Mesenchymal stem cell (in vitro differentiated cells and primary cell): ENCODE results near the gene COL8A2.

Experiments used
- DNase-seq: peaks from one replicate; pipeline ENCODE4 v3.0.0-alpha.2; 2013
- H2AFZ ChIP-seq: one replicate; pipeline ENCODE4 v1.6.1; 2013; ENCODE audit warnings: low read depth, mild to moderate bottlenecking, control low read depth, inconsistent platforms, low read length, moderate library complexity
- H2AK5ac ChIP-seq: 2 replicates; pipeline ENCODE4 v1.6.1; 2013; ENCODE audit warnings: low read length, moderate library complexity, mild to moderate bottlenecking, inconsistent platforms; ENCODE audit not compliant: severe bottlenecking
- H2BK120ac ChIP-seq: one replicate; pipeline ENCODE4 v1.6.1; 2013; ENCODE audit warnings: low read depth, mild to moderate bottlenecking, inconsistent platforms, low read length, moderate library complexity
- H2BK12ac ChIP-seq, 2 experiments: one replicate each; pipeline ENCODE4 v1.6.1; 2013; ENCODE audit warnings: inconsistent platforms in 2 of 2, low read length in 2 of 2, mild to moderate bottlenecking in 2 of 2, moderate library complexity in 2 of 2, control low read depth in 1 of 2
- H2BK15ac ChIP-seq: one replicate; pipeline ENCODE4 v1.6.1; 2013; ENCODE audit warnings: mild to moderate bottlenecking, low read depth, inconsistent platforms; ENCODE audit not compliant: poor library complexity, severe bottlenecking
- H2BK5ac ChIP-seq: 2 replicates; pipeline ENCODE4 v1.6.1; 2013; ENCODE audit warnings: low read depth, mild to moderate bottlenecking, low read length, control low read depth, inconsistent platforms; ENCODE audit not compliant: poor library complexity, severe bottlenecking
- H3K14ac ChIP-seq, 2 experiments: one replicate each; pipeline ENCODE4 v1.6.1; 2013; ENCODE audit warnings: inconsistent platforms in 2 of 2, low read length in 2 of 2, control low read depth in 1 of 2, mild to moderate bottlenecking in 1 of 2, moderate library complexity in 1 of 2
- H3K18ac ChIP-seq, 2 experiments: one replicate each; pipeline ENCODE4 v1.6.1; 2013; ENCODE audit warnings: inconsistent platforms in 2 of 2, low read length in 2 of 2, control low read depth in 1 of 2, low read depth in 1 of 2, mild to moderate bottlenecking in 1 of 2
- H3K23ac ChIP-seq, 2 experiments: one replicate each; pipeline ENCODE4 v1.6.1; 2013; ENCODE audit warnings: inconsistent platforms in 2 of 2, low read length in 2 of 2, mild to moderate bottlenecking in 2 of 2, moderate library complexity in 2 of 2, control low read depth in 1 of 2
- H3K27ac ChIP-seq: 2 replicates; pipeline ENCODE4 v1.5.1; 2013; ENCODE audit warnings: mild to moderate bottlenecking, moderate library complexity, low read length, control low read depth, inconsistent platforms; ENCODE audit not compliant: poor library complexity, severe bottlenecking
- H3K27me3 ChIP-seq, 2 experiments: 2 replicates each; pipeline versions ENCODE4 v1.6.1 to v1.7.0; 2013; ENCODE audit warnings: low read length in 2 of 2, mild to moderate bottlenecking in 2 of 2, moderate library complexity in 2 of 2, control low read depth in 1 of 2, inconsistent platforms in 1 of 2; ENCODE audit not compliant: control insufficient read depth in 1 of 2, insufficient read depth in 1 of 2
- H3K36me3 ChIP-seq, 2 experiments: 2 replicates each; pipeline versions ENCODE4 v1.6.1 to v1.7.0; 2013; ENCODE audit warnings: low read length in 2 of 2, control low read depth in 1 of 2, inconsistent platforms in 1 of 2, low read depth in 1 of 2, mild to moderate bottlenecking in 1 of 2; ENCODE audit not compliant: insufficient read depth in 2 of 2, control insufficient read depth in 1 of 2
- H3K4ac ChIP-seq, 2 experiments: one replicate each; pipeline ENCODE4 v1.6.1; 2013; ENCODE audit warnings: inconsistent platforms in 2 of 2, low read length in 2 of 2, mild to moderate bottlenecking in 2 of 2, moderate library complexity in 2 of 2, control low read depth in 1 of 2, low read depth in 1 of 2
- H3K4me1 ChIP-seq: 2 replicates; pipeline ENCODE4 v1.6.1; 2013; ENCODE audit warnings: low read depth, low read length, control low read depth; ENCODE audit not compliant: control insufficient read depth, insufficient read depth
- H3K4me2 ChIP-seq: 2 replicates; pipeline ENCODE4 v1.6.1; 2013; ENCODE audit warnings: low read length, mild to moderate bottlenecking, inconsistent platforms; ENCODE audit not compliant: poor library complexity, severe bottlenecking
- H3K4me3 ChIP-seq, 2 experiments: 2 replicates each; pipeline versions ENCODE4 v1.5.1 to v1.7.0; 2013; ENCODE audit warnings: low read length in 2 of 2, mild to moderate bottlenecking in 2 of 2, control low read depth in 1 of 2, low read depth in 1 of 2; ENCODE audit not compliant: insufficient read depth in 1 of 2
- H3K79me1 ChIP-seq: replicated peaks from 2 replicates; pipeline ENCODE4 v1.6.1; 2013; ENCODE audit warnings: mild to moderate bottlenecking, control low read depth, low read length, inconsistent platforms; ENCODE audit not compliant: poor library complexity, severe bottlenecking
- H3K9ac ChIP-seq: 2 replicates; pipeline ENCODE4 v1.7.0; 2013; ENCODE audit warnings: mild to moderate bottlenecking, low read length, moderate library complexity
- H3K9me3 ChIP-seq: 2 replicates; pipeline ENCODE4 v1.7.0; 2013; ENCODE audit warnings: mild to moderate bottlenecking, low read length; ENCODE audit not compliant: control insufficient read depth
- H4K8ac ChIP-seq: one replicate; pipeline ENCODE4 v1.6.1; 2013; ENCODE audit warnings: inconsistent platforms, mild to moderate bottlenecking, low read length, moderate library complexity
- H4K91ac ChIP-seq: one replicate; pipeline ENCODE4 v1.6.1; 2013; ENCODE audit warnings: mild to moderate bottlenecking, low read length, inconsistent platforms
- WGBS: methylation state at CpG from one replicate; pipeline ENCODE4 v1.1.7; 2013; ENCODE audit warnings: mixed read lengths; 5-methylcytosine and 5-hydroxymethylcytosine counted together

Gene COL8A2

DNA sequence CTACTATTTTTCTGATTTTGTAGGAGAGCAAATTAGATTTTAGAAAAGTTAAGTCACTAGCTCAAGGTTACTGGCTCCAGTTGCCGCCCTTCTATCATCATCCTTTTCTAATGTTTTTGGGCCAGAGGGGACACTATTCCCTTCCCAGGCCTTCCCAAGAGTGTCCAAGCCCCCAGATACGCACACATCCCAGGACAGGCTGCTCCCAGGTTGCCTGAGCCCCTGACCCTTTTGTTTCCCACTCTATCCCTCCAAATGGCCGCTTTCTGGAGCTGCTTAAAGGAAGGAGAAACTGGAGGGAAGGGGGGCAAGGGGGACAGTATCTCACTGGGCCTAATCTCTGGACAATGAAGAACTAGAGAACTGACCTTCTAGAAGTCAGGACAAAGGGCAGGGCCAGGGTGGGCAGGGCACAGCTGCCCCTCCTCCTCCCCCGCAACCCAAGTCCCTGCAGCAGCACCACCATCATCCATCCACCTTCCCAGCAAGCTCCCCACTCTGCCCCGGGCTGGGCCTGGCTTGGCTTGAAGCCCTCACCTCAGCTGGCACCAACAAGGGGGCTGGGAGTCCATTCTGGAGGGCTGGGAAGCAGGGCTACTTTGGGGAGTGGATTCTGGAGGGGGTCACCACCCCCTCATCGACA lies 29.9 kb upstream of the COL8A2 start:
- H3K79me1 ChIP-seq, result peaks cover 4% of the 10 kb centered on the region
- H3K4ac ChIP-seq, result peak overlapping the region; percentile 95 to 99
- H2BK12ac ChIP-seq, result peak overlapping the region; percentile 50 to 75
- no peak overlapping the region for H3K23ac ChIP-seq
- H3K4me2 ChIP-seq, result peak overlapping the region; percentile 90
- peak overlapping the region; percentile 87 for H2BK5ac ChIP-seq
- peak overlapping the region; percentile 69 for H2AK5ac ChIP-seq
- H3K9ac ChIP-seq, result peak overlapping the region; percentile 100
- WGBS, result 44% methylated on average over 3 of the region's 6 CpGs
- H4K91ac ChIP-seq, result peak overlapping the region; percentile 92
- no peaks in the 10 kb centered on the region for H3K27me3 ChIP-seq
- H4K8ac ChIP-seq, result peak overlapping the region; percentile 95
- H2BK15ac ChIP-seq, result peak overlapping the region; percentile 99
- no peak for DNase-seq
- no peaks in the 10 kb centered on the region for H3K9me3 ChIP-seq
- H3K36me3 ChIP-seq, result peaks cover 16 to 19% of the 10 kb centered on the region in 2 experiments
- H3K14ac ChIP-seq, result peak overlapping the region in 1 of 2 experiments; percentile 44
- H2AFZ ChIP-seq, result no peak overlapping the region
- peaks cover 44% of the 10 kb centered on the region for H3K4me1 ChIP-seq
- peak overlapping the region; percentile 91 to 98 for H3K4me3 ChIP-seq
- peak overlapping the region; percentile 85 for H3K27ac ChIP-seq
- H3K18ac ChIP-seq, result peak overlapping the region; percentile 85 to 90
- H2BK120ac ChIP-seq, result peak overlapping the region; percentile 89

DNA sequence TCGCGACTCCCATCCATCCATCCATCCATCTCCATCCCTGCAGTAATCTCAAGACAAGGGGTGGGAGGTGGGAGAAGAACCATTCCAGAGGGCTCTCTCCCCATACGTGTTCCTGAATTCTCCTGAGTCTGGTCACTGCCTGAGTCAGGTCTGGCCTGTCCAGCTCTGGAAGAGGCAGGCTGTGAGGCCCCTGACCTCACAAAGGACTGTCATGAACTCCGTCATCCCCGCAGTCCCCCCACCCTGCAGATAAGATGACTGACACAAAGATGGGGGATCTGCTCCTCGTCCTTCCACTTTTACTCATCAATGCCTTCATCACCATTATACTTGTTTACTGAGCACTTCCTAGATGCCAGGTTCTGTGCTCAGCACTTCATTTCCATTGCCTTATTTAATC lies 29.3 kb upstream of the COL8A2 start:
- Histone ChIP-seq H2BK15ac (peak overlapping the region; percentile 15), H3K9ac (peak overlapping the region; percentile 100), H3K23ac (no peak overlapping the region), H4K91ac (peak overlapping the region; percentile 73), H3K9me3 (no peaks in the 10 kb centered on the region), H2BK12ac (peak overlapping the region in 1 of 2 experiments; percentile 21), H3K4me3 (no peak overlapping the region), H3K79me1 (peaks cover 4% of the 10 kb centered on the region), H3K4ac (no peak overlapping the region), H2AFZ (no peak overlapping the region), H3K27ac (no peak overlapping the region), H3K18ac (no peak overlapping the region), H3K4me1 (peaks cover 40% of the 10 kb centered on the region), H4K8ac (no peak overlapping the region), H3K14ac (no peak overlapping the region), H3K27me3 (no peaks in the 10 kb centered on the region), H2AK5ac (peak overlapping the region; percentile 46), H2BK5ac (no peak overlapping the region), H2BK120ac (no peak overlapping the region), H3K36me3 (peaks cover 10 to 14% of the 10 kb centered on the region in 2 experiments), H3K4me2 (no peak overlapping the region)
- DNase-seq, result no peak
- 84% methylated on average over 6 of the region's 6 CpGs for WGBS

DNA sequence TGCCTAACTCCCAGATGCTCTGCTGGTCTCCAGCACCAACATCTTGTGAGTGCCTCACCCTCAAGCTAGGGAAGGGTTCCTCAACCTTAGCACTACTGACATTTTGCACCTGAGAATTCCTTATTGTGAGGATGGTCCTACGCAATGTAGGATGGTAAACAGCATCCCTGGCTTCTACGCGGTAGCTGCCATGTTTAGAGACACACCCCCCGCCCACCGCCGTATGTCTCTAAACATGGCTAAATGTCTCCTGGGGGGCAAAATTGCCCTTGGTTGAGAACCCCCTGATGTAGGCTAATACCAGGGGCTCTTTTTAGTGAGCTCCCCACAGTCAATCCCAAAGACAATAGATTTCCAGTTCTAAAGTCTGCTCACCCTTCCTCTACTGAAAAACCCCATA lies 28.5 kb upstream of the COL8A2 start:
- H4K91ac ChIP-seq, result no peak overlapping the region
- no peak overlapping the region for H3K27ac ChIP-seq
- H3K79me1 ChIP-seq, result peaks cover 4% of the 10 kb centered on the region
- H3K23ac ChIP-seq, result no peak overlapping the region
- H2BK15ac ChIP-seq, result no peak overlapping the region
- WGBS, result 98% methylated on average over 6 of the region's 6 CpGs
- no peaks in the 10 kb centered on the region for H3K9me3 ChIP-seq
- no peak overlapping the region for H3K4me2 ChIP-seq
- H3K27me3 ChIP-seq, result no peaks in the 10 kb centered on the region
- H2BK5ac ChIP-seq, result no peak overlapping the region
- H2AK5ac ChIP-seq, result peak overlapping the region; percentile 5
- H3K14ac ChIP-seq, result no peak overlapping the region
- H3K36me3 ChIP-seq, result peaks cover 7 to 10% of the 10 kb centered on the region in 2 experiments
- H3K4ac ChIP-seq, result no peak overlapping the region
- H3K18ac ChIP-seq, result no peak overlapping the region
- H3K9ac ChIP-seq, result no peak overlapping the region
- H2BK120ac ChIP-seq, result no peak overlapping the region
- no peak overlapping the region for H2AFZ ChIP-seq
- no peak overlapping the region for H4K8ac ChIP-seq
- H2BK12ac ChIP-seq, result peak overlapping the region in 1 of 2 experiments; percentile 52
- H3K4me1 ChIP-seq, result peaks cover 39% of the 10 kb centered on the region
- no peak for DNase-seq
- no peak overlapping the region for H3K4me3 ChIP-seq

DNA sequence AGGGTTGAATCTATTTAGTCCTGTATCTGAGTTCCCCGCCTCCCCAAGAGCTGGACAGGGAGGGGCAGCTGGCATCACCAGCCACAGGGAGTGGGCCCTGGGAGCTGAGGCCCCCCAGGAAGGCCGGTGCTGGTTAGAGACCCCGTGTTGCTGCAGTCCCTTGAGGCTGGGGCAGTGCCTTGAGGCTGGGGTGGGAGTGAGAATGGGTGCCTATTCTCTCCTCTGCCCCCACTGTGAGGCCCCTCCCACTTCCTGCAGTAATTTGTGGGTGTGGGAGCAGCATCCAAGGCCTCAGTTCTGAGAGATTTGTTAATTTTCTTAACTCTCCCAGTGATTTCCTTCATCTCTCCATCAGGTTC lies 26.8 kb upstream of the COL8A2 start:
- H3K14ac ChIP-seq, result no peak overlapping the region
- peaks cover 6% of the 10 kb centered on the region for H3K79me1 ChIP-seq
- WGBS, result 74% methylated on average over 3 of the region's 3 CpGs
- H4K8ac ChIP-seq, result peak overlapping the region; percentile 88
- no peak for DNase-seq
- peak overlapping the region; percentile 38 for H3K27ac ChIP-seq
- no peak overlapping the region for H3K4me2 ChIP-seq
- H2BK120ac ChIP-seq, result peak overlapping the region; percentile 11
- H2BK12ac ChIP-seq, result peak overlapping the region; percentile 85 to 88
- no peaks in the 10 kb centered on the region for H3K27me3 ChIP-seq
- no peaks in the 10 kb centered on the region for H3K9me3 ChIP-seq
- H2BK5ac ChIP-seq, result no peak overlapping the region
- no peak overlapping the region for H2BK15ac ChIP-seq
- H3K23ac ChIP-seq, result peak overlapping the region in 1 of 2 experiments; percentile 78
- H2AFZ ChIP-seq, result no peak overlapping the region
- H3K36me3 ChIP-seq, result peaks cover 5 to 8% of the 10 kb centered on the region in 2 experiments
- peaks cover 28% of the 10 kb centered on the region for H3K4me1 ChIP-seq
- peak overlapping the region; percentile 72 to 89 for H3K18ac ChIP-seq
- H4K91ac ChIP-seq, result peak overlapping the region; percentile 98
- H3K9ac ChIP-seq, result peak overlapping the region; percentile 87
- no peak overlapping the region for H3K4me3 ChIP-seq
- peak overlapping the region; percentile 65 for H2AK5ac ChIP-seq
- peak overlapping the region; percentile 1 to 83 for H3K4ac ChIP-seq
